D721Med (cell line): ENCODE data around the gene FAM3B.
"Not testable (repeated sequence)": the region's sequence is repeated elsewhere in the genome, so short reads cannot be mapped to it uniquely, and the experiment has no call there.

Source experiments
- DNase-seq: peaks from one replicate; pipeline ENCODE4 v3.0.0; 2011; ENCODE audit warnings: low spot score; ENCODE audit not compliant: insufficient read length
- FAIRE-seq: peaks from 2 replicates; lab custom pipeline; 2011; peaks lifted over from hg19 to GRCh38; lab: Jason Lieb, UNC
- TF ChIP-seq, protein P1 (sequence below): IDR thresholded peaks from 2 replicates; pipeline ENCODE4 v1.5.1; 2012; ENCODE audit warnings: mild to moderate bottlenecking, control low read depth; ENCODE audit not compliant: insufficient read depth; ENCODE audit errors: missing control alignments

The FAM3B gene

GRCh38 chr21:41302976-41303375, 13.6 kb upstream of the FAM3B start:
- FAIRE-seq (no peak), DNase-seq (no peak)
- TF ChIP-seq, protein P1, sequence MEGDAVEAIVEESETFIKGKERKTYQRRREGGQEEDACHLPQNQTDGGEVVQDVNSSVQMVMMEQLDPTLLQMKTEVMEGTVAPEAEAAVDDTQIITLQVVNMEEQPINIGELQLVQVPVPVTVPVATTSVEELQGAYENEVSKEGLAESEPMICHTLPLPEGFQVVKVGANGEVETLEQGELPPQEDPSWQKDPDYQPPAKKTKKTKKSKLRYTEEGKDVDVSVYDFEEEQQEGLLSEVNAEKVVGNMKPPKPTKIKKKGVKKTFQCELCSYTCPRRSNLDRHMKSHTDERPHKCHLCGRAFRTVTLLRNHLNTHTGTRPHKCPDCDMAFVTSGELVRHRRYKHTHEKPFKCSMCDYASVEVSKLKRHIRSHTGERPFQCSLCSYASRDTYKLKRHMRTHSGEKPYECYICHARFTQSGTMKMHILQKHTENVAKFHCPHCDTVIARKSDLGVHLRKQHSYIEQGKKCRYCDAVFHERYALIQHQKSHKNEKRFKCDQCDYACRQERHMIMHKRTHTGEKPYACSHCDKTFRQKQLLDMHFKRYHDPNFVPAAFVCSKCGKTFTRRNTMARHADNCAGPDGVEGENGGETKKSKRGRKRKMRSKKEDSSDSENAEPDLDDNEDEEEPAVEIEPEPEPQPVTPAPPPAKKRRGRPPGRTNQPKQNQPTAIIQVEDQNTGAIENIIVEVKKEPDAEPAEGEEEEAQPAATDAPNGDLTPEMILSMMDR: no peak

GRCh38 chr21:41304068-41304720, 12.4 kb upstream of the FAM3B start:
- TF ChIP-seq, protein P1: no peak
- FAIRE-seq: no peak
- no peak for DNase-seq

- no peak for DNase-seq
- no peak for FAIRE-seq
- TF ChIP-seq, protein P1: no peak
These were observed 9.4 kb upstream of the FAM3B start for GRCh38 chr21:41307219-41307618.

DNA sequence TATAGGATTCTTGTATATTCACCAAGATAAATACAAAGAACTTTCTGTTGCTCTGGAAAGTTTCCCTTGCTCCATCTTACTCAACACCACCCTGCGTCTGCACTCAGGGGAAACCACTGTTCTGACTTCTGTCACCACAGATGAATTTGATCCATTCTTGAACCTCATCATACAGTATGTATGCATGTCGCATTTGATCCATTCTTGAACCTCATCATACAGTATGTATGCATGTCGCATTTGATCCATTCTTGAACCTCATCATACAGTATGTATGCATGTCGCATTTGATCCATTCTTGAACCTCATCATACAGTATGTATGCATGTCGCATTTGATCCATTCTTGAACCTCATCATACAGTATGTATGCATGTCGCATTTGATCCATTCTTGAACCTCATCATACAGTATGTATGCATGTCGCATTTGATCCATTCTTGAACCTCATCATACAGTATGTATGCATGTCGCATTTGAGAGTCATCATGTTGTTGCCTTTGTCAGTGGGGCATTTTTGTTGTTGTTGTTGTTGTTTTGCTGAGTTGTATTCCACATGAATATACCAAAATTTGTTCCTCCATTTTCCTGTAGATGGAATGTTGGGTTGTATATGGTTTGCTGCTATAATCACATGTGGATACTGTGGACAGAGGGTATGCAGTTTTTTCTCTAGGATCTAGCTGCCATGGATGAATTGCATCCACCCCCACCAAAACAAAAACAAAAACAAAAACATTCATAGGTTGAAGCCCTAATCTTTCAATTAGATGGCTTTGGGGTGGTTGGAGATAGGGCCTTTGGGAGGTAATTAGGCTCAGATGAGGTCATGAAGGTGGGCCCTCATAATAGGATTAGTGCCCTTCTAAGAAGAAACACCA, 3.1 kb upstream of the FAM3B start:
- DNase-seq, FAIRE-seq: not testable (repeated sequence)

- TF ChIP-seq, protein P1: no peak
- DNase-seq: no peak
- no peak for FAIRE-seq
These were observed 875 bp upstream of the FAM3B start for GRCh38 chr21:41315726-41316125.

GRCh38 chr21:41317063-41317392, 427 bp downstream of the FAM3B start:
- TF ChIP-seq, protein P1: no peak
- no peak for FAIRE-seq
- DNase-seq: no peak

DNA sequence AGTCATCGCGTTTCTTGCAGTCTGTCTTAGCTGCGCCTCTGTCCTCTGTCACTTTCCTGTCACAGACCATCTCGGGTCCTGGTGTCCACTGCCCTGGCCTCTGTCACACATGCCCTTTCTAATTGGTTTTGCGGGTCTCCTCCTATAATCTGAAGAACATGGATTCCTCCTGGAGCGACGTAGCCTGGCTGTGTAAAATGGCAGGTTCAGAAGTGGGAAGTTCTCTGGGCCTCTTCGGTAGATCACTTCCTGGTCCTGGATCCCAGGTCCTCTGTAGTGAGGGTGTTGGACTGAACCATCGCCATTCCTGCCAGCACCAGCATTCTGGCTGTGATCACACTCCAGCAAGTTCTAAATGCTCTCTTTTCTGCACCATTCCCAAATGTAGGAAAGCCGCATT, 857 bp downstream of the FAM3B start:
- FAIRE-seq (no peak), DNase-seq (no peak)
- TF ChIP-seq, protein P1: no peak
